ENCODE measurements around the gene SLC30A2. TPM values are rescaled to one million over a fixed set of nuclear protein-coding genes. Genes with fewer than 3 reads are reported as not detected.

SLC30A2 gene
- total and polyA plus RNA-seq, 8 donors, result 0.30 to 2.0 (median 0.46) TPM; not detected in 5

DNA sequence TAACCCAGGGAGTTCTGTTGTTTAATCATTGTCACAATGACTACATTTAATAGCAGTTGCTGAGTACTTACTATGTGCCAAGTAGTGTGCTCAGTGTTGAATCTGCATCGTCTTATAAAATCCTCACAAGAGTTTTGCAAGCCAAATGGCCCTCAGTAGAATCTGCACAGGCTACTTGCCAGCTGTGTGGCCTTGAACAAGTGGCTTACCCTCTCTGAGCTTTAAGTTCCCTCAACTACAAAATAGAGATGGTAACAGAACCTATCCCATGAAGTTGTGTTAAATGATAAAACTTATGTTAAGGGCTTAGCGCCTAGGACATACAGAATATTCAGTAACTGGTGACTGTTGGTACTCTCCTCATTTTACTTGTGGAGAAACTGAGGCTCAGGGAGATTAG is 9.1 kb upstream of the SLC30A2 start:
- intact Hi-C loops (cut with DNase I; ENCODE audit: low total_unique reads), result no loop called here
- TF ChIP-seq EP300 (IDR thresholded peaks at IDR 0.05) (no peak), POLR2A (IDR thresholded peaks at IDR 0.05) (no peak), POLR2AphosphoS5 (IDR thresholded peaks at IDR 0.05) (no peak)
- TF ChIP-seq, protein P1, sequence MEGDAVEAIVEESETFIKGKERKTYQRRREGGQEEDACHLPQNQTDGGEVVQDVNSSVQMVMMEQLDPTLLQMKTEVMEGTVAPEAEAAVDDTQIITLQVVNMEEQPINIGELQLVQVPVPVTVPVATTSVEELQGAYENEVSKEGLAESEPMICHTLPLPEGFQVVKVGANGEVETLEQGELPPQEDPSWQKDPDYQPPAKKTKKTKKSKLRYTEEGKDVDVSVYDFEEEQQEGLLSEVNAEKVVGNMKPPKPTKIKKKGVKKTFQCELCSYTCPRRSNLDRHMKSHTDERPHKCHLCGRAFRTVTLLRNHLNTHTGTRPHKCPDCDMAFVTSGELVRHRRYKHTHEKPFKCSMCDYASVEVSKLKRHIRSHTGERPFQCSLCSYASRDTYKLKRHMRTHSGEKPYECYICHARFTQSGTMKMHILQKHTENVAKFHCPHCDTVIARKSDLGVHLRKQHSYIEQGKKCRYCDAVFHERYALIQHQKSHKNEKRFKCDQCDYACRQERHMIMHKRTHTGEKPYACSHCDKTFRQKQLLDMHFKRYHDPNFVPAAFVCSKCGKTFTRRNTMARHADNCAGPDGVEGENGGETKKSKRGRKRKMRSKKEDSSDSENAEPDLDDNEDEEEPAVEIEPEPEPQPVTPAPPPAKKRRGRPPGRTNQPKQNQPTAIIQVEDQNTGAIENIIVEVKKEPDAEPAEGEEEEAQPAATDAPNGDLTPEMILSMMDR (IDR thresholded peaks at IDR 0.05), result no peak
- Histone ChIP-seq H3K4me1 (no peaks in the 10 kb centered on the region), H3K27ac (no peak overlapping the region), H3K9me3 (no peaks in the 10 kb centered on the region), H3K36me3 (no peaks in the 10 kb centered on the region), H3K4me3 (no peak overlapping the region), H3K27me3 (peaks cover 0 to 21% (median 14%) of the 10 kb centered on the region in 3 donors)
- no peak for DNase-seq
- WGBS, 5 donors, result 86 to 93% (median 89%) methylated on average over 2 of the region's 2 CpGs

DNA sequence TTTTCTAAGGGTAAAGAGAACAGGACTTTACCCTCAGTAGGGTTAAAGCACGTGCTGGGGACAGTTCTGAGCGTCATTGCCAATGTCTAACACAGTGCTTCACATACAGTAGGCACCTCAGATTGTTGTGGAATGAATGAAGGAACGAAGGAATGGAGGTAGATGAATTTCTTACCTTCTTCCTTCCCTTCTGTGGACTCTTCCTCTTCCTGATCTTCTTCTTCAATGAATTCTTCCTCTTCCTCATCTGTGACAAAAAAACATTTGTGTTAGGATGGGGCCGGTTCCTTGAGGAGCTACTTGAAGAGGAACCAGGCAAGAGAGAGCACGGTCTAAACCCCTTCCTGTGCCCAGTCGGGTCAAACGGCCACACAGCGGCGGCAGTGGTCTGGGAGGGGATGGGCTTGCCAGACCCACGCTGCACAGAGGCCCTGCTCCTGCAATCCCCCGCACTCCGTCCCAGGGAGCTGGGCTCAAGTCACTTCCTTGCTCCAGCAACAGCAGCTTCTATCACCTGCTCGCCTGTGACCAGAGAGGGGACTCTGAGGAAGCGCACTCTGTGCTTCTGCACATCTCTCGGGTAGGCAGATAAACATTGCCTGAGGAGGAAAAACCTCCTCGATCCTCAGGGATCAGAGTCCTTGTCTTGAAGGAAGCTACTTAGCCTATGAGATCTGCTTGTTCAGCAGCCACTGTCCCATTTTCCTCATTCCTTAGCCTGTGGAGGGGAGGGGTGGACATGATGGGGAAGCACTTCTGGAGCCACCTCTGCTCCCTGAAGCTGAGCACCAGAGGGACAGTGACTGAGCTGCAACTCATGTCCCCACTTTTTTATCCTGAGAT is 8.0 kb upstream of the SLC30A2 start:
- intact Hi-C loops (cut with DNase I; ENCODE audit: low total_unique reads), result no loop called here
- Histone ChIP-seq H3K4me3 (no peak overlapping the region), H3K36me3 (no peaks in the 10 kb centered on the region), H3K4me1 (no peaks in the 10 kb centered on the region), H3K9me3 (no peaks in the 10 kb centered on the region), H3K27me3 (peaks cover 0 to 26% (median 14%) of the 10 kb centered on the region in 3 donors), H3K27ac (no peak overlapping the region)
- TF ChIP-seq POLR2A (IDR thresholded peaks at IDR 0.05), result no peak
- TF ChIP-seq, protein P1 (IDR thresholded peaks at IDR 0.05), result no peak
- TF ChIP-seq EP300 (IDR thresholded peaks at IDR 0.05), result no peak
- no peak for TF ChIP-seq POLR2AphosphoS5 (IDR thresholded peaks at IDR 0.05)
- DNase-seq, result no peak
- WGBS, 5 donors, result 42 to 48% (median 43%) methylated on average over 16 of the region's 16 CpGs

DNA sequence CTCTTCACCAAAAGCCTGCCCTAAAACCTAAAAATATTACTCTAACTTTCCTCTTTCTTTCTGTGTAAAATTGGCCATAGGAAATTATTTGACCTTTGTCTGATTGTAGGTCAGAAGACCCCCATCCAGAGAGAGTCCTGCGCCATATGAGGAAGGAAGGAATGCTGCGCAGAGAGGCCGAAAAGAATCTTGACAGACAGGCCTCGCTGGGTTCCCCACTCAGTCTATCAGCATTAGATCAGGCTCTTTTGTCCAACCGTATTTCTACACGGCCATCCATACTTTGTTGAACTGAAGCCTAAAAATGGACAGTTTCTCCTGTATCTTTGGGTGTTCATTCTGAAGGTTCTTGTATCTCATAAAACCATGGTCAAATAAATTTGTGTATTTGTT is 4.3 kb upstream of the SLC30A2 start:
- 84 to 94% (median 90%) methylated on average over 6 of the region's 6 CpGs for WGBS, 5 donors
- no peak overlapping the region for H3K4me3 ChIP-seq
- intact Hi-C loops (cut with DNase I; ENCODE audit: low total_unique reads), result no loop called here
- H3K27ac ChIP-seq, result no peak overlapping the region
- peaks cover 14 to 17% (median 16%) of the 10 kb centered on the region in 4 donors for H3K4me1 ChIP-seq
- H3K27me3 ChIP-seq, result peaks cover 15 to 62% (median 45%) of the 10 kb centered on the region in 3 donors
- DNase-seq, result no peak
- no peak for TF ChIP-seq POLR2A (IDR thresholded peaks at IDR 0.05)
- TF ChIP-seq POLR2AphosphoS5 (IDR thresholded peaks at IDR 0.05), result no peak
- H3K36me3 ChIP-seq, result no peaks in the 10 kb centered on the region
- H3K9me3 ChIP-seq, result no peaks in the 10 kb centered on the region

- no peaks in the 10 kb centered on the region for H3K36me3 ChIP-seq
- peaks cover 14 to 18% (median 17%) of the 10 kb centered on the region in 4 donors for H3K4me1 ChIP-seq
- WGBS, 5 donors, result 63 to 76% (median 70%) methylated on average over 8 to 10 of the region's 10 CpGs
- no peak overlapping the region for H3K27ac ChIP-seq
- no peaks in the 10 kb centered on the region for H3K9me3 ChIP-seq
- TF ChIP-seq POLR2AphosphoS5 (IDR thresholded peaks at IDR 0.05), result no peak
- TF ChIP-seq, protein P1 (IDR thresholded peaks at IDR 0.05), result no peak
- no peak for TF ChIP-seq POLR2A (IDR thresholded peaks at IDR 0.05)
- no peak for TF ChIP-seq EP300 (IDR thresholded peaks at IDR 0.05)
- intact Hi-C loops (cut with DNase I; ENCODE audit: low total_unique reads), result no loop called here
- H3K4me3 ChIP-seq, result no peak overlapping the region
- peaks cover 15 to 67% (median 51%) of the 10 kb centered on the region in 3 donors for H3K27me3 ChIP-seq
- DNase-seq, result no peak
These were observed 3.8 kb upstream of the SLC30A2 start for GRCh38 chr1:26049531-26050247.
